ENCODE results near the gene PTPN21.
"Not testable (repeated sequence)": the region's sequence is repeated elsewhere in the genome, so short reads cannot be mapped to it uniquely, and the experiment has no call there.

The PTPN21 gene

GRCh38 chr14:88551094-88551870, 3.5 kb downstream of the PTPN21 start:
- peak; percentile 78 for DNase-seq

GRCh38 chr14:88550078-88550477, 4.7 kb downstream of the PTPN21 start:
- DNase-seq, result no peak

GRCh38 chr14:88547386-88547780, 7.4 kb downstream of the PTPN21 start:
- no peak for DNase-seq

GRCh38 chr14:88546621-88547385, 8.0 kb downstream of the PTPN21 start:
- DNase-seq, result peak; percentile 86

DNA sequence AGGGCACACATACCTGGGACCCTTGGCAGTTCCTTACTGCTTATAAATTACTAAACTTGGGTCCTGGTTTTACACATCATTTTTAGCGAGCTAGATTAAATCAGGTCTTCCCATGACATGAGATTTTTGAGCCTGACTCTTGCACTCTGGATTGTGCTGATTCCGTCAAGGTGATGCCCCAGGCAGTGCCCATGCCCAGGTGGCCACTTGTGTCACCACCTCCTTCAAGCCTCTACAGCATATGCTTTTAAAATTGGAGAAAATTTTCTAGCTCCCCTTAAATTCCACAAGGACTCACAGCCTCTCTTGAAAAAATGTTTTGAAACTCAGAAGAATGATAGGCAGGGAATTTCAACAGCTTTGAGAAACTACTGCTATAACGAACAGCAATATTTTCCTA, 9.6 kb downstream of the PTPN21 start:
- no peak for DNase-seq

DNA sequence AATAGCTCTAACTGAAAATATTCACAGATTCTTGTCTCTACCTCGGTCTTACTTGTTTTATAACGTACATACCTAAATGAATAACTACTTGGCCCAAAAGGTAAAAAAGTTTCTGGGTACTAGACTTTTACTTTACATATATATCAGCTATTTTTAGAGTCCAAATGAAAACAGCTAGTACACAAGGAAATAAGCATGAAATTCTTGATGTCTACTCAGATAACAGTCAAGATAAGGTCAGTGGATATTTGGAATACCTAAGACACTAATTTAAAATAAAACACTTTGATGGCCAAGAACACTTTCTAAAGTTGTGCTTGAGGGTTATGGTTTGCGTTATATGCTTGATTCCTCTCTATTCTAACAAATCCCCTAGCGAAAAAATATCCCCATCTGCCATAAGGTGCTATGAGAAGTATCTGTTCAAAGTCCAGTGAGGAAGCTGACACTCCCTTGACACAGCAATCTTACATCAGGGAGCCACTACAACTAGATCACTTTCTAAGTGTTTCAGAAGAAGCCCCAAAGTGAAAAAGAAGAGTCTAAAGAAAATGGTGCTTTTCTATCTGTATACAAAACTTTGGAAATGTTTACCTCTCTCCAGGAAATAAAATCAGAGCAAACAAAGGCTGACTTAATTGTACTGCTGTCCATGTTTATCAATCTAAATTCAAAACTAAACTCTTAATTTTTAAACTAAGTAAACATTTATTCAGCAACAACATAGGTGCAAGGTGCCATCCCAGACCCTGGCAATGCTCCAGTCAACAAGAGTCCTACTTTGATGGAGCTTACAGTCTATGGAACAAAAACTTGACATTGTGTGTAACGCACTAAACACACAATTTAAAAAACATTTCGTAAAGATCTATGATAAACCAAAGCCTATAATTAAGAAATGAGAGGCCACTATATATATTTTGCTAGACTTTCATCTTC, 11.7 kb downstream of the PTPN21 start:
- no peak for DNase-seq

DNA sequence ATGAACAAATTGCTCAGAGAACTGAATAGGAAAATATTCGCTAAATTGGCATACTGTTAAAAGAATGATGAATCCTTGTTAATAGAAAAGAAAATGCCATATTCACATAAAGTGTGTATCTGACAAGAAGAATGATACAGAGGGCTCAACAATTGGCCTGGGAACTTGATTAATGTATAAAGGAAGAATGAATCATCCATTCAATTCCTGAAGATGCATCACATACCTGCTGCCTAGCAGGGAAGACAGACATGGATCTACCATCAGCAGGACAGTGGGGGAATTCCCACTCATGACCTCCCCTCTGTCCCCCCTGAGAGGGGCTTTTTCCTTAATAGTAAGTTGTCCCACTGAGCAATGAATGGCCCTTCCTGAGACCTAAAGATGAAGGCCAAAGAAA, 13.5 kb downstream of the PTPN21 start:
- no peak for DNase-seq

GRCh38 chr14:88535813-88536212, 19.0 kb downstream of the PTPN21 start:
- DNase-seq, result no peak

DNA sequence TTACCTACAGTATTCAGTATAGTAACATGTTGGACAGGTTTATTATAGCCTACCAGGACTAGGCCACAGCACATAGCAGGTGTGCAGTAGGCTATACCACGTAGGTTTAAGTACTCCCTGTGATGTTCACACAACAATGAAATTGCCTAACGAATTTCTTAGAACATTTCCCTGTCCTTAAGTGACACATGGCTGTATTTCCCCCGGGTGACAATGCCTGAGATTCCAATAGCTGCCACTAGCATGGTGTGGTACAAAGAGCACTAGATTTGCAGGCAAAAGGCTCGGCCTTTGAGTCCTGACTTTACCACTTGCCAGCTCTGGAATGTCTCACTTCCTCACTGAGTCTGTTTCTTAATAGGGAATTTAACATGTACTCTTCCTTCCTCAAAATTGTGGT, 19.7 kb downstream of the PTPN21 start:
- no peak for DNase-seq

DNA sequence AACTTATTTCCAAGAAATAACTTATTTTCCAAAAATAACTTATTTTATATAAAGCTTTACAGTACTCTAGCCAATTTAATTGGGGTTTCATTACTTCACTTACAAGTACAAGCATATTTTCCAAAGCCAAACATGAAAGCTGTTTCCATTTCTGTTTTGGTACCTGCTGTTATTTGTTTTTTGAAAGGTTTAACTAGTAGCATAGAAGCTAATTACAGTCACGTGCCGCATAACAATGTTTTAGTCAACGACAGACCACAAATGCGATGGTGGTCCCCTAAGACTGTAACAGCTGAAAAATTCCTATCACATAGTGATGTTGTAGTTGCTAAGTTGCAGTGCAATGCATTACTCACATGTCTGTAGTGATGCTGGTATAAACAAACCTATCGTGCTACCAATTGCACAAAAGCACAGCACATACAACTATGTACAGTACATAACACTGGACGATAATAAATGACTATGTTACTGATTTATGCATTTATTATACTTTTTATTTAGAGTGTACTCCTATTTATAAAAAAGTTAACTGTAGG, 21.7 kb downstream of the PTPN21 start:
- no peak for DNase-seq

DNA sequence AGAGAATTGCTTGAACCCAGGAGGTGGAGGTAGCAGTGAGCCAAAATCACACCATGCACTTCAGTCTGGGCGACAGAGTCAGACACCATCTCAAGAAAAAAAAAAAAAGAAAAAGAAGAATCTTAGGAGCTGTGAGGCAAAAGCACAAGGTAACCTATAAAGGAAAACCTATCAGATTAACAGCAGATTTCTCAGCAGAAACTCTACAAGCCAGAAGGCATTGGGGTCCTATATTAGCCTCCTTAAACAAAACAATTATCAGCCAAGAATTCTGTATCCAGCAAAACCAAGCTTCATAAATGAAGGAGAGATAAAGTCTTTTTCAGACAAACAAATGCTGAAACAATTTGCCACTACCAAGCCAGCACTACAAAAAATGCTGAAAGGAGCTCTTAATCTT, 24.9 kb downstream of the PTPN21 start:
- not testable (repeated sequence) for DNase-seq

- no peak for DNase-seq
Observed at GRCh38 chr14:88522393-88522792, 32.4 kb downstream of the PTPN21 start.

- DNase-seq, result no peak
Observed at GRCh38 chr14:88521818-88522217, 33.0 kb downstream of the PTPN21 start.

DNA sequence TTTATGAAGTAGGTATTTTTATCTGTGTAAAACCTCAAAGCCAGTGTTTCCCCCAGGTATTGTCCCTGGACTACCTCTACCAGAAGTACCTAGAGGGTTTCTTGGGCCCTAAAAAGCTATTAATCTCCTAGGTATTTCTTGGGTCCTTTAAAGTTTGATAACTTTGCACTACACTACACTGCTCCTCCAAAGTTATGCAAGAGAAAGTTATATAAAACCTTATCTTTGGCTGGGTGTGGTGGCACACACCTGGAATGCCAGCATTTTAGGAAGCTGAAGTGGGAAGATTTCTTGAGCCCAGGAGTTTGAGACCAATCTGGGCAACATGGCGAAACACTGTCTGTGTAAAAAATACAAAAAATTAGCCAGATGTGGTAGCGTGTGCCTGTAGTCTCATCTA, 34.9 kb downstream of the PTPN21 start:
- DNase-seq, result no peak

GRCh38 chr14:88518592-88519512, 36.0 kb downstream of the PTPN21 start:
- no peak for DNase-seq

- no peak for DNase-seq
Observed at GRCh38 chr14:88516861-88517357, 37.9 kb downstream of the PTPN21 start.

DNA sequence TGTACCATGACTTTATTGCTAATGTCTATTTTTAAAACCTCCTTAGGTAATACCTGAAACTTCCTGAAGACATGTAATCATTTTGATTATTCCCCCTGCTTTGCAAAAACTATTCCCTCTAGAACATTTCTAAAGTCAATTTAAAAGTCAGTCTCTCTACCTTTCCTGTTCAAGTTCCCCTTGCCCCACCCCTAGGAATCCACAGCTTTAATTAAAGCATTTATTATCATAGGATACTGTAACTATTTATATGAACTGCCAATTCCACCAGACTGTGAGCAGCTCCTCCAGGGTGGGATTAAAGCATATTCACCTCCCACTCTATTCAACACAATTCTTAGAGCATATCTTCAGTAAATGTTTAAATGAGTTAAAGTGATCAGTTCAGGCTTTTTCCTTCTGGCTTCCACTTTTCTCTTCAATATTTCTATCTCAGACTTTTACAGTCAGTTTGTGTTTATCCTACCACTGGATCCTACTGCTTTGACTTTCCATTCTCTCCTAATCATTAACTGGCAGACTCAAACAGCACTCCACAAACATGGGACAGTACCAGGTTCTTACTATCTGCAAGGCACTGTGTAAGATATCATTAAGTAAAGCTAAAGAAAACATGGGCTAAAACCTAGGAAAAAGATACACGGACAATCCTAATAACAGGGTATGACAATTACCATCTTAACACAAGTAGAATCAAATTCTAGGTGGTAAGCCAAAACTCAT, 39.1 kb downstream of the PTPN21 start:
- DNase-seq, result no peak

GRCh38 chr14:88507208-88507607, 47.6 kb downstream of the PTPN21 start:
- no peak for DNase-seq

DNA sequence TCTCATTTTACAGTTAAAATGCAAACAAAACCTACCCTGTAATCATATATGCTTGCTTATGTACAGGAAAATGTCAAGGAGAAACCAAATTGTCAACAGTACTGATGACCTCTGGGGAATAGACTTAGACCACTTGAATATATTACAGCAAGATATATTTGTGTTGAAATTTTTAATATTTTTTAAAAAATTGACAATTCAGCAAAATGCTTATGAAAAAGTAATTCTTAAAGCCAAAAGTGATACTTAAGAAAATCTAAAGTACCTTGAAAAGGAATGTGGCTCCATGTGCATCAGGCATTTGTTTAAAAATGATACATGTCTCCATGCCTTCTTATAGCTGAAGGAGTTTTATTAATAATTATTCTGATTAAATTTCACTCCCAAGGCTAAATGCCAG, 49.2 kb downstream of the PTPN21 start:
- no peak for DNase-seq

DNA sequence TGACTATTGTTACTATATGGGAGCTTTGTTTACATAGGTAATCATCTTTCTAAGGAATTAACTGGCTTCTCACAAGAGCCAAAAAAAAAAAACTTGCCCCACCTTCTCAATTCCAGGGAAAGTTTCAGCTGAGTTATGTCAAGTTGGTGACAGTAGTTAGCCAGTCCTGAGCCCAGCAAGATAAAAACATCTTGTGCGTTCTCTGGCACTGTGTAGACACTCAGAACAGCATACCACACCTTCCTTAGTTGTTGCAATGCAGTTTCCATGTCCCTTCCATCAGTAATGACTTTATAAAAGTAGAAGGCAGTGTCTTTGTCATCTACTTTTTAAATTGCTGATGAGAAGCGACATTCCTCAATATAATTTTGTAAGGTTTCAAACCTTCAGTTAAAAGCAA, 50.2 kb downstream of the PTPN21 start:
- DNase-seq, result no peak
